Fibroblast of mammary gland (primary cell): ENCODE results near the gene CCDC187.

ENCODE experiments used
- DNase-seq: peaks from one replicate; pipeline ENCODE4 v3.0.0-alpha.2; 2010; ENCODE audit warnings: low read depth
- H3K4me3 ChIP-seq: 2 replicates; pipeline ENCODE4 v1.5.1; 2011; ENCODE audit warnings: low read depth, mild to moderate bottlenecking, low read length, moderate library complexity; ENCODE audit not compliant: control insufficient read depth
- CTCF ChIP-seq: conservative IDR thresholded peaks from 2 replicates; pipeline ENCODE4 v1.5.1; 2011; ENCODE audit warnings: low read depth, low read length, inconsistent platforms; ENCODE audit not compliant: control insufficient read depth, insufficient read depth

CCDC187 gene

GRCh38 chr9:136222166-136222905 lies 81.6 kb downstream of the CCDC187 start:
- DNase-seq: no peak
- H3K4me3 ChIP-seq: no peak overlapping the region
- TF ChIP-seq CTCF: no peak

GRCh38 chr9:136220017-136220729 lies 83.7 kb downstream of the CCDC187 start:
- no peak for TF ChIP-seq CTCF
- no peak overlapping the region for H3K4me3 ChIP-seq
- DNase-seq: peak; percentile 15

- no peak overlapping the region for H3K4me3 ChIP-seq
- peak; percentile 52 for DNase-seq
- TF ChIP-seq CTCF: no peak
These were observed 84.6 kb downstream of the CCDC187 start for GRCh38 chr9:136219276-136219675.

GRCh38 chr9:136218673-136219072 lies 85.2 kb downstream of the CCDC187 start:
- DNase-seq: no peak
- H3K4me3 ChIP-seq: no peak overlapping the region
- no peak for TF ChIP-seq CTCF

DNA sequence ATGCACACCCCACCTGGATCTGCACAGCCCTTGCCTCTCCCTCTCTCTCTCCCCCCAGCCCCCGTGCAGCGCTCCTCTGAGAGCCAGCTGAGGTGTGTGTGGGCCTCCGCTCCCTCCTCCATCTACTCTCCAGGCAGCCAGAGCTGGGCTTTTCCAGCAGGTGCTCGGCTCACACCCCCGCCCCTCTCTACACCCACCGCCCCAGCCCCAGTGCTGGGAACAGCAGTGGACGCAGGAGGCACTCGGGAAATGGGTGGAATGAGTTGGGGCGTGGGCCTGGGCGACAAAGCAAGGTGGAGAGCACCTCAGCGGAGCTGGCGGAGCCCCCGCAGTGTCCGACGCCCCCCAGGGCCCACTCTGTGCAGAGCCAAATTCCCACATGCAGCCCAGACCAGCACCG lies 85.6 kb downstream of the CCDC187 start:
- no peak overlapping the region for H3K4me3 ChIP-seq
- no peak for TF ChIP-seq CTCF
- no peak for DNase-seq

GRCh38 chr9:136216541-136217244 lies 87.2 kb downstream of the CCDC187 start:
- no peak for DNase-seq
- TF ChIP-seq CTCF: no peak
- no peak overlapping the region for H3K4me3 ChIP-seq
